Activated T-cell treated with anti-CD3 and anti-CD28 coated beads, Interleukin-2, amount 50 U/mL, for 72 hours (primary cell): ENCODE results near the gene WDR81. TPM values are rescaled to one million over a fixed set of nuclear protein-coding genes. Genes with fewer than 3 reads are reported as not detected.

ENCODE experiments used
- ATAC-seq, 2 donors: fragments of 150-1000 bp; cut with Tn5 transposase; replicated peaks in 1 of 2; 2 replicates each; pipeline ENCODE4 v1.10.0; 2021; ENCODE audit warnings: moderate library complexity in 2 of 2, mild to moderate bottlenecking in 1 of 2
- DNase-seq, 2 donors: peaks; one replicate each; pipeline ENCODE4 v3.0.0; 2021 to 2022; ENCODE audit warnings: mixed read lengths in 1 of 2
- H3K27ac Mint-ChIP-seq: one replicate; pipeline ENCODE4 v1.8.0; 2022; ENCODE audit warnings: mild to moderate bottlenecking, moderate library complexity, mixed read lengths
- H3K27me3 Mint-ChIP-seq: one replicate; pipeline ENCODE4 v1.8.0; 2022; ENCODE audit warnings: low read depth, mixed read lengths
- H3K36me3 Mint-ChIP-seq, 2 donors: one replicate each; pipeline ENCODE4 v1.8.0; 2022; ENCODE audit warnings: mixed read lengths in 2 of 2, mild to moderate bottlenecking in 1 of 2; ENCODE audit not compliant: insufficient read depth in 2 of 2
- H3K4me1 Mint-ChIP-seq: one replicate; pipeline ENCODE4 v1.8.0; 2022; ENCODE audit warnings: low read depth, mixed read lengths
- H3K4me3 Mint-ChIP-seq, 2 donors: one replicate each; pipeline ENCODE4 v1.8.0; 2022; ENCODE audit warnings: mild to moderate bottlenecking in 2 of 2, mixed read lengths in 2 of 2, moderate library complexity in 2 of 2
- H3K9me3 Mint-ChIP-seq, 2 donors: one replicate each; pipeline ENCODE4 v1.8.0; 2022; ENCODE audit warnings: mixed read lengths in 2 of 2
- total RNA-seq, 2 donors: library from RNA; stranded (reverse); gene quantifications; one replicate each; pipeline ENCODE4 v1.2.3, GENCODE V29; 2022

WDR81 gene
- total RNA-seq, 2 donors from 2014 or later: 9.4 to 11.2 TPM

DNA sequence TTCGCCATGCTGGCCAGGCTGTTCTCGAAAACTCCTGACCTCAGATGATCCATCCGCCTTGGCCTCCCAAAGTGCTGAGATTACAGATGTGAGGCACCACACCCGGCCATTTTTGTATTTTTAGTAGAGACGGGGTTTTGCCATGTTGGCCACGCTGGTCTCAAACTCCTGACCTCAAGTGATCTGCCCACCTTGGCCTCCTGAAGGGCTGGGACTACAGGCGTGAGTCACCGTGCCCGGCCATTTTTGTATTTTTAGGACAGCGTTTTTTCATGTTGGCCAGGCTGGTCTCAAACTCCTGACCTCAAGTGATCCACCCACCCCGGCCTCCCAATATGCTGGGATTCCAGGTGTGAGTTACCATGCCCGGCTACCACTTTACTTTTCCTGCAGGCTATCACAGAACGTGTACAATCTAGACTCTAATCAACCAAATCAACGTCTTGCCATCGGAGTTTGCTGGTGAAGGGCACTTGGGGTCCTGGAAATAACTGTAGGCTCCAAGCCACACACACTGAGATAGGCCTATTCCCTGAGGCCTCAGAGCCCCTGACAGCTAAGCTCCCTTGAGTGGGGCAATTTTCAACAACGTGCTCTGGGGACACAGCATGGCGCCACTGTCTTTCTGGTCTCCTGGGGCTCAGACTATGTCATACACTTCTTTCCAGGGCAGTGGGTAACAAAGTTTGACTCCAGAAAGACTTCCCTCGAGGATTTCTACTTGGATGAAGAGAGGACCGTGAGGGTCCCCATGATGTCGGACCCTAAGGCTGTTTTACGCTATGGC is 50.1 kb downstream of the WDR81 start:
- peaks cover 7% of the 10 kb centered on the region for H3K4me1 Mint-ChIP-seq
- H3K4me3 Mint-ChIP-seq: no peak overlapping the region
- H3K9me3 Mint-ChIP-seq: no peaks in the 10 kb centered on the region
- no peak for ATAC-seq
- H3K27me3 Mint-ChIP-seq: no peaks in the 10 kb centered on the region
- H3K36me3 Mint-ChIP-seq: no peaks in the 10 kb centered on the region
- DNase-seq: no peak
- peak overlapping the region; percentile 28 for H3K27ac Mint-ChIP-seq

DNA sequence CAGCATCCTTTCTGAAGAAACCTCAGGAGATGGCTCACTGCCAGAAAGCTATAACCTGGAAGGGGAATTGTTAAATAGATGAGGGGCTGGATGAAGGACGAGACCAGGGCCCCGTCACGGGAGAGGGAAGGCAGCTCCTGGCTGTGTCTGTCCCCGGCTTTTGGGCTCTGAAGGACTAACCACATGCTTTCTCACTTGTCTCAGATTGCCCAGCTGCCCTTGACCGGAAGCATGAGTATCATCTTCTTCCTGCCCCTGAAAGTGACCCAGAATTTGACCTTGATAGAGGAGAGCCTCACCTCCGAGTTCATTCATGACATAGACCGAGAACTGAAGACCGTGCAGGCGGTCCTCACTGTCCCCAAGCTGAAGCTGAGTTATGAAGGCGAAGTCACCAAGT is 51.8 kb downstream of the WDR81 start:
- no peak overlapping the region for H3K4me3 Mint-ChIP-seq
- no peak for ATAC-seq
- no peaks in the 10 kb centered on the region for H3K9me3 Mint-ChIP-seq
- no peaks in the 10 kb centered on the region for H3K4me1 Mint-ChIP-seq
- no peak overlapping the region for H3K27ac Mint-ChIP-seq
- no peaks in the 10 kb centered on the region for H3K27me3 Mint-ChIP-seq
- no peak for DNase-seq
- no peaks in the 10 kb centered on the region for H3K36me3 Mint-ChIP-seq

DNA sequence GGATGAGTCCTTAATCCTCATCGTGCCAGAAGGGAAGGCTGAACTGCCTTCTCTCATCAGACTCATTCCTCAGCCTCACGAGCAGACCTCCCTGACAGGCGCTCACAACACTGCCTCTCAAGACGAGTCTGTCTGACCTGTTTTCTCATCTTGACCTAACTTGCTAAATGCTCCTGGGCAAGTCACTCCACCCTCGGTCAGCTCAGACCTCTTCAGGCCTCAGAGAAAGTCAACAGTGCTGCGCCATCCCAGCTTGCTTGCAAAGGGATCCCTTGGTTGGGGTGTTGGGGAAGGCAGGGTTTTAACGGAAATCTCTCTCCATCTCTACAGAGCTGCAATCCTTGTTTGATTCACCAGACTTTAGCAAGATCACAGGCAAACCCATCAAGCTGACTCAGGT is 52.4 kb downstream of the WDR81 start:
- no peak overlapping the region for H3K27ac Mint-ChIP-seq
- no peaks in the 10 kb centered on the region for H3K27me3 Mint-ChIP-seq
- H3K9me3 Mint-ChIP-seq: no peaks in the 10 kb centered on the region
- H3K36me3 Mint-ChIP-seq: no peaks in the 10 kb centered on the region
- no peak overlapping the region for H3K4me3 Mint-ChIP-seq
- DNase-seq (no peak), ATAC-seq (no peak)
- H3K4me1 Mint-ChIP-seq: no peaks in the 10 kb centered on the region

DNA sequence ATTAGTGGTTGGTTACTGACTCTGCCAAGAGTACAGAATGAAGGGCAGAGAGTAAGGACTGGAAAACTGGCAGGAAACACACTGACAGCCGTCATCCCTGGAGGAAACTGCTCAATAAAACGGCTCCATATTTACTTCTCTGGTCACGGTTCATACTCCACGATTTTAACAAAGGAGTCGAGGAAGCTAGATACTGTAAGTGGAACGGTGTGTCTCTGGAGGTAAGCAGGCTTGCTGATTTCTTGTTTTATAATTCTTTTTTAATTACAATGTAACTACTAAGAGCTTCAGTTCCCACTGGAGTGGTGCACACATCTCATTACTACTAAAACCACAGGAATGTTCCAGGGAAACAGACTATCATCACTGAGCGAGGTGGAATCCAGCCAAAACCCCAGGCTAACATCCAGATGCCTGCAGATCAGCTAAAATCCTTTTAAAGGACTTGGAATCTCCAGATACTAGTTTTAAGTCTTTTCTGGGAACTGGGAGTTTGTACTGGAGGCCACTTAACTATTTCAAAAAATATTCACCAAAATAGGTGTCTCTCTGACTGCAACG is 55.1 kb downstream of the WDR81 start:
- H3K4me1 Mint-ChIP-seq: no peaks in the 10 kb centered on the region
- H3K4me3 Mint-ChIP-seq: no peak overlapping the region
- H3K9me3 Mint-ChIP-seq: no peaks in the 10 kb centered on the region
- no peak overlapping the region for H3K27ac Mint-ChIP-seq
- H3K27me3 Mint-ChIP-seq: no peaks in the 10 kb centered on the region
- no peak for DNase-seq
- peaks cover 0 to 3% of the 10 kb centered on the region in 2 donors for H3K36me3 Mint-ChIP-seq
- no peak for ATAC-seq

DNA sequence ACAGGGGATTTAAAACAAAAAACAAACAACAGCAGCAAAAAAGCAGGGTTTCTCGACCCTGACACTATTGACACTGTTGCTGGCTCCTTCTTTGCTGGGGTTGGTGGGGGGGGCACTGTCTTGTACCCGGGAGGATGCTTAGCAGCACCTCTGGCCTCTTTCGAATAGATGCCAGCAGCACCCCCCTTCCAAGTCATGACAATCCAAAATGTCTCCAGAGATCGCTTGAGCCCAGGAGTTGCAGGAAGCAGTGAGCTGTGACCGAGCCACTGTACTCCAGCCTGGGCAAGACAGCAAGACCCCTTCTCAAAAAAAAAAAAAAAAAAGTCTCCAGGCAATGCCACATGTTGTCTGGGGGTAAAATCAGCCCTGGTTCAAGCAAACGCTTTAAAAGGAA is 57.7 kb downstream of the WDR81 start:
- ATAC-seq (no peak), DNase-seq (no peak)
- no peaks in the 10 kb centered on the region for H3K27me3 Mint-ChIP-seq
- no peaks in the 10 kb centered on the region for H3K4me1 Mint-ChIP-seq
- no peak overlapping the region for H3K27ac Mint-ChIP-seq
- H3K9me3 Mint-ChIP-seq: no peaks in the 10 kb centered on the region
- peaks cover under 1 to 6% of the 10 kb centered on the region in 2 donors for H3K36me3 Mint-ChIP-seq
- H3K4me3 Mint-ChIP-seq: no peak overlapping the region

DNA sequence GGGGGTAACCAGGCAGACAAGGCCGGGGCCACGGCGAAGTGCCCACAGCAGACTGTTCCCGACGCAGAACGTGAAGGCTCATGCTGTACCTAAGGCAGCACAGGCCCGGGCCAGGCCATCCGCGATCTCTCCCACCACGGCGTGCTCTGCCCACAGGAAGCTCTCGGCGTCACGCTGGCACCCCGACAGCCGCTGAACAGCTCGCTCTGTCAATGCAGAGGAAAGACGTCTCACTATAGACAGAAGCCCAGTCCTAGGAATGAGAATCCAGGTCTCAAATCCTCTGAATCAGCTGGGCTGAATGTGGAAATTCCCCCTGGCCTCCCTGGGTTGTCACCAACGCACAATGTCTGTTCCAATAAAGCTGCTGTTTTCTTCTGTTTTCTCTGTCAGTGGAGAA is 58.8 kb downstream of the WDR81 start:
- H3K4me3 Mint-ChIP-seq: no peak overlapping the region
- H3K36me3 Mint-ChIP-seq: peaks cover 3 to 6% of the 10 kb centered on the region in 2 donors
- ATAC-seq: no peak

DNA sequence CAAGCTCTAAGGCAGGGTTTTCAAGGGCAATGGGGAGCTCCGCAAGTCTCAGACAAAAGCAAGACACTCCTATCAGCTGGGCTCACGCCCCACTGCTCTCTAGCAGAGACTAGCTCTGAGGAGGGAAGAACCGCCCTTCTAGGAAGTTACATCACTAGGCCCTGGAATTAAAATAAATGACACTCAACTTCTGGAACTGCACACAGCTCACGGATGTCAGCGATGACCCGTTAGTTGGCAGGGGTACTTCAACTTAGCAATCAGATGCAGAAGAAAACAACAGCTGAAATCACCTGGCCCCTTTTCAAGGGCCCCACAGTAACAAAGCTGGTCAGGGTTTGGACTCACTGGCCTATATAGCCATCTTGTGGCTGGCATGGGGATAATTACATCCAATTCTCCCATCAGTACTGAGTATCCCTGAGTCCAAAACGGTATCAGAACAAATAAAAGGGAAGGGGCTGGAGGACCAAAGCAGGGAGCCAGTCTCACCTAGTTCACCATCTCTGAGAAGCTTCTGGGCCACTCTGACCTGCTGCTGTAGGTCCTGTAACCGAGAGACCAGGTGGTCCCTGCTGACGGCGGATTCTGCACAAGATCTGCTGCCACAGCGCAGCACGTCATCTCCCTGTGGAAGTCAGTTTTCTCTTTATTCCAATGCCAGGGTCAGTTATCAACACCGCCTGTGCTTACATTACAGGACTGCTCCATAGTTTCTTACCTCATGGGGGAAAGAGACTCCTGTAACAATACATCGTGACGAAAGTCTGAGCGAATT is 59.5 kb downstream of the WDR81 start:
- no peaks in the 10 kb centered on the region for H3K4me1 Mint-ChIP-seq
- DNase-seq (no peak), ATAC-seq (no peak)
- no peaks in the 10 kb centered on the region for H3K27me3 Mint-ChIP-seq
- peaks cover 3 to 6% of the 10 kb centered on the region in 2 donors for H3K36me3 Mint-ChIP-seq
- no peak overlapping the region for H3K27ac Mint-ChIP-seq
- H3K9me3 Mint-ChIP-seq: no peaks in the 10 kb centered on the region
- no peak overlapping the region for H3K4me3 Mint-ChIP-seq

More for the DNA sequence above, 58.8 kb downstream of the WDR81 start:
- Mint-ChIP-seq H3K27me3 (no peaks in the 10 kb centered on the region), H3K27ac (no peak overlapping the region), H3K9me3 (no peaks in the 10 kb centered on the region), H3K4me1 (no peaks in the 10 kb centered on the region)
- no peak for DNase-seq

DNA sequence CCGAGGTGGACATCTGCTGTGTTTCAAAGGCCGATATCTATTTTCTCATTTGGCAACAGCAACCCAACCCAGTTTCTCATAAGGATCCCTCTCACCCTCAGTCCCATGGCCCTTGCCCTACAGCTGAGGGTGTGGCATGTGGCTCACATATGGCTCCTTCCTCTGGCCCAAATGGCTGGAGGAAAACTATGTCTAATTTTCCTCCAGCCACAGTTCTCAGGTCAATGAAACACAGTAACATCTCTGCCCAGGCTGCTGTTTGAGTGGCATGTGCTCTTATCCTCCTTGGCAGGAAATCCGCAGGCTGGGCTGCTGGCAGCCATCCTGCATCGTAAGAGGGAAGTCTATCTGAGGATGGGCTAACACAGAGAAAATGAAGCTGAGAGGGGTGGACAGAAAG is 61.4 kb downstream of the WDR81 start:
- H3K27me3 Mint-ChIP-seq: no peaks in the 10 kb centered on the region
- DNase-seq (no peak), ATAC-seq (no peak)
- H3K36me3 Mint-ChIP-seq: peaks cover 3 to 6% of the 10 kb centered on the region in 2 donors
- no peak overlapping the region for H3K4me3 Mint-ChIP-seq
- H3K9me3 Mint-ChIP-seq: no peaks in the 10 kb centered on the region
- H3K27ac Mint-ChIP-seq: no peak overlapping the region
- H3K4me1 Mint-ChIP-seq: no peaks in the 10 kb centered on the region

DNA sequence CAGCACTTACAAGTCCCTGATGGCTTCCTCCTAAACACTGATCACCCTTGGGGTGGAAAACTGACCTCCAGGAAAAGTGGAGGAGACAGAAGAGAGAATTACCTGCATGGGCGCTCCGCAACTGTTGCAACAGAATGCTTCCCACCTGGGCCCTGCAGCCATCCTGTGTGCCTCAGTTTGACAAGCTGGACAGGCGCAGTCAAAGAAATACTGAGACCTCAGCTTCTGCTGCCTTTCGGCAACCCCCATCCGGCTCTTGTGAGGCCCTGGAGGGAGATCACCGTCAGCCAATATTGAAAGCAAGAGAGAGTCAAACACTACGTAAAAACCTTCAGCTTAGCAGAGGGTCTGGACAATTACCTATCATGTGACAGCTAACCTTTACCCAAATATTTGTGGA is 62.2 kb downstream of the WDR81 start:
- Mint-ChIP-seq H3K27me3 (no peaks in the 10 kb centered on the region), H3K4me3 (no peak overlapping the region), H3K27ac (no peak overlapping the region), H3K9me3 (no peaks in the 10 kb centered on the region), H3K36me3 (peaks cover 3 to 6% of the 10 kb centered on the region in 2 donors), H3K4me1 (no peaks in the 10 kb centered on the region)
- ATAC-seq: no peak
- DNase-seq: no peak

DNA sequence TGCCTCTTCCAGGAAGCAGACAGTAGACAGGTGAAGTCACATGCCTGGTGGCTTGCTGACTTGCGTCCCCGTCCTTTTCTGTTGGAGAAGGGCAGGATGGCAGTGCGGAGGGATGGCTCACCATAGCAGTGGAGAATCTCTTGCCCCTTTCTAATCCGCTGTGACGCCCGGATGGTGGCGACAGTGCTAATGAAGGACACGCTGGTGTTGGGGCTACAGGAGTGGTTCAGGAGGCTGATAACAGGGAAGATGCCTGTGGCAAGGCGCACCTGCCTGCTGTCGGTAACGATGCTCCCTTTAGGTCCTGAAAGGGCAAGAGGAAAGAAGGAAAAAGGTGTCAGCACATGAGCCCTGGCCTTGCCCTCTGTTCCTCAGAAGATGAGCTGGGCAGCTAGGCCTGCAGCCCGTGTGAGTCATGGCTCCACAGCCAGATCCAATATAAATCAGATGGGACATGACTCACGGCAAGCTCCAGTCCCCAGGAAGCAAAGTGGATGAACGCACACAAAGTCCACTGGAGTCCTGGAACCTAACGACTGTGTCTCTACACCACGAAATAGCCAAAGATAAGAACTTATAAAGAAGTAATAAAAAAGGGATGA is 62.9 kb downstream of the WDR81 start:
- ATAC-seq (no peak), DNase-seq (no peak)
- H3K27me3 Mint-ChIP-seq: no peaks in the 10 kb centered on the region
- no peaks in the 10 kb centered on the region for H3K4me1 Mint-ChIP-seq
- H3K27ac Mint-ChIP-seq: no peak overlapping the region
- H3K4me3 Mint-ChIP-seq: no peak overlapping the region
- peaks cover 3 to 6% of the 10 kb centered on the region in 2 donors for H3K36me3 Mint-ChIP-seq
- no peaks in the 10 kb centered on the region for H3K9me3 Mint-ChIP-seq

Other genes with a start within 250 kb of the WDR81 start
- gene MYO1C, start 232.0 kb upstream of the WDR81 start, total RNA-seq: 10 to 100 TPM; 32.8 to 49.9 TPM
- 10 to 100 TPM; 48.4 to 51.2 TPM for gene INPP5K, start 208.1 kb upstream of the WDR81 start, total RNA-seq
- 10 to 100 TPM; 36.0 to 40.7 TPM for gene PITPNA, start 161.9 kb upstream of the WDR81 start, total RNA-seq
- gene SLC43A2, start 95.9 kb upstream of the WDR81 start, total RNA-seq: 1 to 10 TPM; 3.4 to 3.8 TPM
- 1 to 10 TPM; 1.9 to 2.5 TPM for gene SCARF1, start 79.0 kb upstream of the WDR81 start, total RNA-seq
- gene RILP, start 74.8 kb upstream of the WDR81 start, total RNA-seq: 1 to 10 TPM; 3.4 to 4.4 TPM
- gene PRPF8, start 39.8 kb upstream of the WDR81 start, total RNA-seq: 100 to 1,000 TPM; 332 to 390 TPM
- gene TLCD2, start 14.3 kb upstream of the WDR81 start, total RNA-seq: 1 to 10 TPM in 1 of 2 donors, under 1 TPM in 1; 0.70 to 1.8 TPM
- gene SERPINF2, start 18.2 kb downstream of the WDR81 start, total RNA-seq: 1 to 10 TPM in 1 of 2 donors, under 1 TPM in 1; 0.89 to 1.6 TPM
- gene SERPINF1, start 37.4 kb downstream of the WDR81 start, total RNA-seq: 1 to 10 TPM in 1 of 2 donors, not detected in 1; 2.2 TPM
- 10 to 100 TPM; 23.0 to 30.6 TPM for gene SMYD4, start 105.2 kb downstream of the WDR81 start, total RNA-seq
- 100 to 1,000 TPM; 178 to 211 TPM for gene RPA1, start 105.3 kb downstream of the WDR81 start, total RNA-seq